Sigmoid colon (tissue), 7 donors: ENCODE data around the gene SIX5. TPM values are rescaled to one million over a fixed set of nuclear protein-coding genes. Genes with fewer than 3 reads are reported as not detected.
A peak's percentile ranks its signal among the peaks of the same experiment; 100 is the strongest.

ENCODE experiments used
- DNase-seq: peaks from one replicate; pipeline ENCODE4 v3.0.0-alpha.2; 2019
- H3K27ac ChIP-seq, 4 donors: fragments of 200-600 bp; sonication (generic); one replicate each; pipeline ENCODE4 v1.5.1; 2016 to 2019; ENCODE audit warnings: mild to moderate bottlenecking in 1 of 4
- H3K27me3 ChIP-seq, 3 donors: fragments of 200-600 bp; sonication (generic); one replicate each; pipeline ENCODE4 v1.5.1; 2019; ENCODE audit warnings: mild to moderate bottlenecking in 1 of 3
- H3K36me3 ChIP-seq, 4 donors: fragments of 200-600 bp; sonication (generic); one replicate each; pipeline ENCODE4 v1.5.1; 2016 to 2019
- H3K4me1 ChIP-seq, 4 donors: fragments of 200-600 bp; sonication (generic); one replicate each; pipeline ENCODE4 v1.5.1; 2017 to 2019
- H3K4me3 ChIP-seq, 4 donors: fragments of 200-600 bp; sonication (generic); one replicate each; pipeline ENCODE4 v1.5.1; 2017 to 2019; ENCODE audit warnings: mild to moderate bottlenecking in 2 of 4, moderate library complexity in 1 of 4
- H3K9me3 ChIP-seq, 4 donors: fragments of 200-600 bp in 3 of 4; sonication (generic) in 3 of 4; one replicate each; pipeline versions ENCODE4 v1.5.1 to v1.6.1; 2013 to 2019
- EP300 ChIP-seq, 4 donors: sonication (generic); formaldehyde crosslinking; IDR thresholded peaks; one replicate each; pipeline ENCODE4 v1.6.1; 2017; ENCODE audit warnings: antibody characterized with exemption in 4 of 4
- POLR2A ChIP-seq, 2 donors: fragments of 450-650 bp; IDR thresholded peaks; one replicate each; pipeline ENCODE4 v1.6.1; 2016; ENCODE audit warnings: antibody characterized with exemption in 2 of 2, mild to moderate bottlenecking in 2 of 2, moderate library complexity in 2 of 2
- POLR2AphosphoS5 ChIP-seq, 4 donors: sonication (generic); formaldehyde crosslinking; IDR thresholded peaks; one replicate each; pipeline ENCODE4 v1.6.1; 2017; ENCODE audit warnings: antibody characterized with exemption in 4 of 4
- WGBS, 2 donors: extraction: QIAGEN DNeasy Blood & Tissue Kit; methylation state at CpG; one replicate each; pipeline ENCODE4 v1.1.7; 2013; 5-methylcytosine and 5-hydroxymethylcytosine counted together
- intact Hi-C: fragments of 100-400 bp; cut with DNase I; formaldehyde crosslinking; loops from one replicate; pipeline ENCODE4 v1.15.1; 2023
- polyA plus RNA-seq, 3 donors: library from polyadenylated mRNA; stranded (reverse); fragments of 200-250 nt; gene quantifications; one replicate each; pipeline ENCODE4 v1.2.3, GENCODE V29; 2013
- total RNA-seq, 4 donors: library from RNA; depleted of rRNA; stranded (reverse); fragments of >200 nt; gene quantifications; one replicate each; pipeline ENCODE4 v1.1.0, GENCODE V29; 2016
- TF ChIP-seq, protein P1 (sequence below), 4 experiments: fragments of 450-650 bp in 3 of 4; fragments of 200-600 bp in 1 of 4; IDR thresholded peaks; one replicate each; pipeline ENCODE4 v1.5.1; 2016 to 2019; ENCODE audit warnings: antibody characterized with exemption in 4 of 4, mild to moderate bottlenecking in 3 of 4, moderate library complexity in 2 of 4
- donor health status: healthy with polysubstance abuse.
- donor health status: Bipolar disorder and iron deficiency.
- donor health status: healthy.

The SIX5 gene
- total and polyA plus RNA-seq, 7 donors: 4.2 to 20.7 (median 16.8) TPM

DNA sequence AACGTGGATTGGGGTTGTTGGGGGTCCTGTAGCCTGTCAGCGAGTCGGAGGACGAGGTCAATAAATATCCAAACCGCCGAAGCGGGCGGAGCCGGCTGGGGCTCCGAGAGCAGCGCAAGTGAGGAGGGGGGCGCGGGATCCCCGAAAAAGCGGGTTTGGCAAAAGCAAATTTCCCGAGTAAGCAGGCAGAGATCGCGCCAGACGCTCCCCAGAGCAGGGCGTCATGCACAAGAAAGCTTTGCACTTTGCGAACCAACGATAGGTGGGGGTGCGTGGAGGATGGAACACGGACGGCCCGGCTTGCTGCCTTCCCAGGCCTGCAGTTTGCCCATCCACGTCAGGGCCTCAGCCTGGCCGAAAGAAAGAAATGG lies 754 bp upstream of the SIX5 start:
- peak; percentile 88 for DNase-seq
- intact Hi-C loops: loop anchor here (1.0 to 2.0 kb wide), 2 partner anchors 29 to 39 kb away; partner anchors contain the start of gene FBXO46

DNA sequence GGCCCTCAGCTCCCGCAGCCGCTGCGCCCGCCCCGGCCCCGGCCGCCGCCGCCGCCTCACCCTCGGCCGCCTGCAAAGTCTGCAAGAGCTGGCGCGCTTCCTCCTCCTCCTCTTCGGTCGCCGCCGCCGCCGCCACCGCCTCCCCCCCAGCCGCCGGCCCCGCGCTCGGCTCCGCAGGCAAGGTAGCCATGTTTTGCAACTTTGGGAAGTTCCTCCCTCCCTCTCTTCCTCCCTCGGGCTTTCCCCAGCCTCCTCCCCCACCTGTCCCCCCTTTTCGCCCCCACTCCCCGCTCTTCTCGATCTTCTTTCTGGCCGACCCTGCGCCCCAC lies 433 bp downstream of the SIX5 start:
- H3K4me3 ChIP-seq: peak overlapping the region; percentile 64 to 93 (median 84)
- peaks cover 0 to 26% (median 19%) of the 10 kb centered on the region in 4 donors for H3K36me3 ChIP-seq
- H3K9me3 ChIP-seq: no peaks in the 10 kb centered on the region
- H3K27ac ChIP-seq: peak overlapping the region; percentile 89 to 99 (median 98)
- no peaks in the 10 kb centered on the region for H3K27me3 ChIP-seq
- TF ChIP-seq EP300 (IDR thresholded peaks at IDR 0.05): no peak
- TF ChIP-seq POLR2A (IDR thresholded peaks at IDR 0.05): no peak
- no peak for TF ChIP-seq POLR2AphosphoS5 (IDR thresholded peaks at IDR 0.05)
- TF ChIP-seq, protein P1, sequence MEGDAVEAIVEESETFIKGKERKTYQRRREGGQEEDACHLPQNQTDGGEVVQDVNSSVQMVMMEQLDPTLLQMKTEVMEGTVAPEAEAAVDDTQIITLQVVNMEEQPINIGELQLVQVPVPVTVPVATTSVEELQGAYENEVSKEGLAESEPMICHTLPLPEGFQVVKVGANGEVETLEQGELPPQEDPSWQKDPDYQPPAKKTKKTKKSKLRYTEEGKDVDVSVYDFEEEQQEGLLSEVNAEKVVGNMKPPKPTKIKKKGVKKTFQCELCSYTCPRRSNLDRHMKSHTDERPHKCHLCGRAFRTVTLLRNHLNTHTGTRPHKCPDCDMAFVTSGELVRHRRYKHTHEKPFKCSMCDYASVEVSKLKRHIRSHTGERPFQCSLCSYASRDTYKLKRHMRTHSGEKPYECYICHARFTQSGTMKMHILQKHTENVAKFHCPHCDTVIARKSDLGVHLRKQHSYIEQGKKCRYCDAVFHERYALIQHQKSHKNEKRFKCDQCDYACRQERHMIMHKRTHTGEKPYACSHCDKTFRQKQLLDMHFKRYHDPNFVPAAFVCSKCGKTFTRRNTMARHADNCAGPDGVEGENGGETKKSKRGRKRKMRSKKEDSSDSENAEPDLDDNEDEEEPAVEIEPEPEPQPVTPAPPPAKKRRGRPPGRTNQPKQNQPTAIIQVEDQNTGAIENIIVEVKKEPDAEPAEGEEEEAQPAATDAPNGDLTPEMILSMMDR (IDR thresholded peaks at IDR 0.05): no peak
- intact Hi-C loops: loop anchor here (2.0 kb wide), 1 partner anchor 38 kb away; the partner anchor contains the start of gene FBXO46
- peak; percentile 86 for DNase-seq
- WGBS, 2 donors: 1 to 2% methylated on average over 33 of the region's 33 CpGs
- peaks cover 3 to 65% (median 51%) of the 10 kb centered on the region in 4 donors for H3K4me1 ChIP-seq

More for the DNA sequence above, 754 bp upstream of the SIX5 start:
- WGBS, 2 donors: 1% methylated on average over 28 of the region's 28 CpGs
- TF ChIP-seq EP300 (IDR thresholded peaks at IDR 0.05) (no peak), POLR2A (IDR thresholded peaks at IDR 0.05) (no peak), POLR2AphosphoS5 (IDR thresholded peaks at IDR 0.05) (no peak)
- TF ChIP-seq, protein P1 (IDR thresholded peaks at IDR 0.05): no peak
- H3K9me3 ChIP-seq: no peaks in the 10 kb centered on the region
- H3K4me3 ChIP-seq: peak overlapping the region; percentile 47 to 93 (median 84)
- H3K27ac ChIP-seq: peak overlapping the region; percentile 89 to 99 (median 98)
- H3K4me1 ChIP-seq: peaks cover 3 to 53% (median 39%) of the 10 kb centered on the region in 4 donors
- H3K27me3 ChIP-seq: no peaks in the 10 kb centered on the region
- H3K36me3 ChIP-seq: peaks cover 0 to 35% (median 24%) of the 10 kb centered on the region in 4 donors

DNA sequence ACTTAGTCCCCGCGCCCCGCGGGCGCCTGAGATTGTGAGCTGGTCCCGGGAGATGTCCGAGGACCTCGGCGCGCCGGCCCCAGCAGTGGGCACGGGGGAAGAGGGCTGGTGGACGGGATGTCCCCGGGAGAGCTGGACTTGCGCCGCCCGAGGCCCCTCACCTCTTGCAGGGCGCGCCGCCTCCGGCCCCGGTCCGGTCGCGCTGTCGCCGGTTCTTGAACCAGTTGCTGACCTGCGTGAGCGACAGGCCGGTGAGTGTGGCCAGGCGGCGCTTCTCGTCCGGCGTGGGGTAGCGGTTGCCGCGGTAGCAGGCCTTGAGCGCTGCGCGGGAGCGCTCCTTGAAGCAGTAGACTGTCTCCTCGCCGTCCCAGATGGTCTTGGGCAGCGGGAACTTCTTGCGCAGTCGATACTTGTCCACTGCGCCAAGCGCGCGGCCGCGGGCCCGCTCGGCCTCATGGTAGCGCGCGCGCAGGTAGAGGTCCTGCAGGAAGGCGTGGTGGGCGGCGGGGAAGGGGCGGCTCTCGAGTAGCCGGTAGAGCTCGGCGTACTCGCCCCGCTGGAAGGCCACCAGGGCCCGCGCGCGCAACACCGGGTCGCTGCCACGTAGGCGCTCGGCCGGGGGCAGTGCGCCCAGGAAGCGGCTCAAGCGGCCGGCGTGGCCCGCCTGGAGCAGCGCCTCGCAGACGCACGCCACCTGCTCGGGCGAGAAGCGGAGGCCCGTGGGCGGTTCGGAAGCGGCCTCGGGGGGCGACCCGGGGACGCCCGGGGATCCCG lies 984 bp downstream of the SIX5 start:
- H3K27me3 ChIP-seq: no peaks in the 10 kb centered on the region
- H3K4me1 ChIP-seq: peaks cover 3 to 68% (median 55%) of the 10 kb centered on the region in 4 donors
- H3K36me3 ChIP-seq: peaks cover 0 to 21% (median 13%) of the 10 kb centered on the region in 4 donors
- peak overlapping the region; percentile 89 to 99 (median 98) for H3K27ac ChIP-seq
- H3K4me3 ChIP-seq: peak overlapping the region; percentile 64 to 93 (median 84)
- TF ChIP-seq POLR2AphosphoS5 (IDR thresholded peaks at IDR 0.05): peak; percentile 69 to 86 (median 76)
- TF ChIP-seq POLR2A (IDR thresholded peaks at IDR 0.05): peak; percentile 24 to 36
- TF ChIP-seq, protein P1 (IDR thresholded peaks at IDR 0.05): no peak
- no peak for TF ChIP-seq EP300 (IDR thresholded peaks at IDR 0.05)
- no peaks in the 10 kb centered on the region for H3K9me3 ChIP-seq
- WGBS, 2 donors: 1 to 2% methylated on average over 102 of the region's 102 CpGs
- DNase-seq: peak; percentile 91
- intact Hi-C loops: loop anchor here (2.0 kb wide), 3 partner anchors 37 to 75 kb away; partner anchors contain the start of genes FBXO46 and QPCTL

DNA sequence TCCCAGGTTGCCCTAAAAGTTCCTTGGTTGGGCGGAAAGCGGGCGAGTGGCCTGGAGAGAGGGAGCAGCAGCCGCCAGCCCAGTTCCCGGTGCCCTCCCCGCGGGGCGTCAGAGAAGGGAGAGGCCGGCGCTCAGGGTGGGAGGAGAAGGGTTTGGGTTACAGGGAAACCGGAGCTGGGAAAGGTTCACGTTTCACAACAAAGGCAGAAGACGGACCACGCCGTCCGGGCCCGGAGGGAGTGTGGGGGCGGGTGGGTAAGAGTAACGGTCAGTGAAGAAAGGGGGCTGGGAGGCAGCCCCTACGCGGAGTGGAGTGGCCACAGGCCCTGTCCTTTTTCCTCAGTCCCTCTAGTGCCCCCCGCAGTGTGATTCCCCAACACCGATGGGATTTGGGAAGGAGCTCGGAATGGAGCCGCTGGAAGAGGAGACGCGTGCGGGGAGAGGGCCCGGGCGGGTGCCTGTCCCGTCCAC lies 1.6 kb downstream of the SIX5 start:
- TF ChIP-seq POLR2AphosphoS5 (IDR thresholded peaks at IDR 0.05) (peak; percentile 79 to 92 (median 88)), EP300 (IDR thresholded peaks at IDR 0.05) (no peak), POLR2A (IDR thresholded peaks at IDR 0.05) (peak; percentile 72 to 80)
- TF ChIP-seq, protein P1 (IDR thresholded peaks at IDR 0.05): no peak
- peak overlapping the region; percentile 89 to 99 (median 98) for H3K27ac ChIP-seq
- H3K27me3 ChIP-seq: no peaks in the 10 kb centered on the region
- peaks cover 0 to 14% (median 8%) of the 10 kb centered on the region in 4 donors for H3K36me3 ChIP-seq
- H3K4me1 ChIP-seq: peaks cover 3 to 68% (median 55%) of the 10 kb centered on the region in 4 donors
- DNase-seq: peak; percentile 92
- no peaks in the 10 kb centered on the region for H3K9me3 ChIP-seq
- H3K4me3 ChIP-seq: peak overlapping the region; percentile 64 to 93 (median 84)
- intact Hi-C loops: loop anchor here (2.0 kb wide), 2 partner anchors 51 to 75 kb away; partner anchors contain the start of gene QPCTL
- WGBS, 2 donors: 7 to 29% methylated on average over 31 of the region's 31 CpGs
